ENCODE results near the gene TENM4.

TENM4 gene

DNA sequence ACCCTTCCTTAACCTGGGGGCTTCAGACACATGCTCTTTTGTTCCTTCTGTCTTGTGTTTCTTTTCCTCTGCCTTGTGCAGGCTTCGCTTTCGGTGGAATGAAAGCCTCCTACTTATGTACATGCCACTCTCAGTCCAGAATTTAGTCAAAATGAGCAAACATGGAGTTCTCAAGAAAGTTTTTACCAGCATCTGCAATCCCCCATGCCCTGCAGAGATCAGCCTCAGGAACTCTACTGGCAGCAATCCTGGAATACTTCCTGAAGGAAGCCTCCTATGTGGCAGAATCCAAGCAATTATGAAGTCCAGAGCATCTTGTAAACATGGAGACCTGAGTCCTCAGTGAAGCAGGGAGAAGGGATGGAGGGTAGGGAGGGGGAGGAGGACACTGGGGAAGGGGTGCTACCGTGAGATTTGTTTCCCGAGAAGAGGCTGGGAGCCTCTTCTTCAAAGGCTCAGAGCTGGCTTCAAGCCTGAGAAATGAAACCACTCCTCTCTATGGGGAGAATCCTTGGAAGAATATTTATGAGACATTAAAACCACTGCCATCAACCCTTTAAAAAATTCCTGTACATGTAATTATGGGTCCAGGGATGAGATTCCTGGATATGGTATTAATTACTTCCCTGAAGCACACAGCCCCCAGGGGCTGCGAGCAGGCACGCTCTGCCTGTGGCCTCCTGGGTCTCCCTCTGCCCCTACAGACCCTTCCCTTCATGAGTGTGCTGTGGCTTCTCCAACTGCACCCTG lies 58.4 kb downstream of the TENM4 start:
- DNase-seq = no peak

DNA sequence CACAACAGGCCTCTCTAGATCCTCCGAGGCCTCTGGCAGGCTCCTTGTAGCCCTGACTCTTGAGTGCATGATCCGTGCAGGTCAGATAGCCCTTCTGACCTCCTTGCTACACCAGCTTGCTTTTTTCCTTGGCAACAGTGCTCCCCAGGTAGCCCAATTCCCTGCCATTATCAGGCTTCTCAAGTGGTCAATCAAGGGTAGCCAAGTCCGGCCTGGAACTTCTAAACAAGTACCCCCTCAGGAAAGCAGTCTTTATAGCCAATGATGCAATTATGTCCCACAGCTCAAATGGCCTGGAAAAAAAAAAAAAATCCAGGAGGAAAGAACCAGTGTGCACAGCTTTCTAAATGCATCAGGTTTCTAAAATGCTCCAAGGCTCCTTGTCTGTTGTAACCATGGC lies 59.8 kb downstream of the TENM4 start:
- no peak for DNase-seq

DNA sequence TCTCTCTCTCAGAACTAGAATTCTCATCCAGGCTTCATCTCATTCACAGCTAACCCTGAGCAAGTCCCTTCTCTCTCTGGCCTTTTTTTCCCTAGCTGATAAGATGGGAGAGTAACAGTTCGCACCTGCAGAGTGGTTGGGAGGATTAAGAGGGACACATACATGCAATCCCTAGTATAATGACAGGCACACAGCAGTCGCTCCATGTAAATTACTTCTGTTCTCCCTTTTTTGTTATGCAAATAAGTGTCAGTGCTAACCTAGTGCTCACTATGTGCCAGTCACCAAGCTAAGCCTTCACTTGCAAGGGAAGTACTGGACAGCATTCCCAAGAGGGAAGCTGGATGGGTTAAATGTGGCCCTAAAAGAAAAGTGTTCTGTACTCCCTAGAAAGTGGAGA lies 63.4 kb downstream of the TENM4 start:
- DNase-seq = no peak

DNA sequence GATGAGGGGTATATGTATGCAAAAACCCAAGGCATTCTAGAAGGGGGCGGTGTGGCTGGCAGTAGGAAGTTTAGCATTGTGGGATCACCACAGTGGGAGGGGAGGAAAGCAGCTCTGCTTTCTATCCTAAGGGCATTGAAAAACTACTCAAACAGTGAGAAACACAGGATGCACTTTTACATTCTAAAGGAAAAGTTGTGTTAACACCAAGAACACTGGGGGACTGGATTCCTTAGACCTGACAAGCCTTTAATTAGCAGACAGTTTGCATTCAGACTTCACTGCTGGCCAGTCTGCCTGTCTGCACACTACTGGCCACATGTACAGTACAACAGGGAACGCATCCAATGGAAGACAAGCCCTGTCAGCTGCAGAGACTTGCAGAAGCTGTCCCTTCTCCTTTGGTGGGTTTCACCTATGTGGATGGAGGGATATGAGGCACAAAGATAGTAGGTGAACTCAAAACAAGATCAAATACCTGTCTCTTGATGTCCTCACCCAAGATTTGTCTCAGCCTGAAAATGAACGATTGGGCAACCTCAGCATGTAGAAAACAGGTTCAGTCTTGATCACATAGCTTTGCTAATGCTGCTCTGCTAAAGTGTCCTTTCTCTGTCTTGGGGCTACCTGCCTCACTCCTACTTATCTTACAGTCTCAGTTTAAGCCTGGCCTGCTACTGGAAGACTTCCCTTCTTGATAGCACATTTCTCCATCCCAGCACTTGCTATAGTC lies 64.8 kb downstream of the TENM4 start:
- DNase-seq = no peak

DNA sequence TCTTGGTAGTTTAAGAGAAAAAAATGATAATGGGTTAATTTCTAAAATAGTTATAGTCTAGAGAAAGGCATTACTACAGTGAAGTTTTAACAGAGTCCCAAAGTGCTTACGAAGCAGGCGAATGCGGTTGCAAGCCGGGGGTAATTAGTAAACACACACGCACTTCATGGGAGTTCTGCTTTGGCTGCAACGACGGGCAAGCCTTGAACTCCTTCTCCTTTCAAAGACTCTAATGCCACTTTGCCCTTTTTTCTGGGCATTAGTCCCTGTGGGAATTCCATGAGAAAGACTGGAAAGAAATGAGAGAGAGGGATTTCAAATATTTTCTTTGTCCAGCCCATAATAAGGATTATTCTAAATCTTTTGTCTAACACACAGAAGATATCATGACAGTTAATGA lies 66.1 kb downstream of the TENM4 start:
- no peak for DNase-seq

DNA sequence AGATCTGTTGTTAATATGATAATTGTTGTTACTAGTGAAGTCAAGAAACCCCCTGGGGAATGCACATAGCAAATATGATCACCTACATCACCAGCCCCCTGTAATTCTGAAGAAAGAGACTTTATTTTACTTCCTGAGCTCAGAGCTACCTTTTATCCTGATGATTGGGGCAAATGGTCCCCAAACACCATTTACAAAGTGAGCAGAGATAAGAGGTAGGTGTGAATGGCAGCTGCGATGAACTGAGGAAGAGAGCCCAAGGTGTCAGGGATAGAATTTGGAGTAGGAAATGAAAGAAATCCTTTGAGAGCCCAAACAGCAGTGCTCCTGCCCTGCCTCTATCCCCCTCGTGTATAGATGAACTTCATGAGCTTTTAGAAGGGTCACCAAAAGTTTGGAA lies 69.1 kb downstream of the TENM4 start:
- DNase-seq = no peak

DNA sequence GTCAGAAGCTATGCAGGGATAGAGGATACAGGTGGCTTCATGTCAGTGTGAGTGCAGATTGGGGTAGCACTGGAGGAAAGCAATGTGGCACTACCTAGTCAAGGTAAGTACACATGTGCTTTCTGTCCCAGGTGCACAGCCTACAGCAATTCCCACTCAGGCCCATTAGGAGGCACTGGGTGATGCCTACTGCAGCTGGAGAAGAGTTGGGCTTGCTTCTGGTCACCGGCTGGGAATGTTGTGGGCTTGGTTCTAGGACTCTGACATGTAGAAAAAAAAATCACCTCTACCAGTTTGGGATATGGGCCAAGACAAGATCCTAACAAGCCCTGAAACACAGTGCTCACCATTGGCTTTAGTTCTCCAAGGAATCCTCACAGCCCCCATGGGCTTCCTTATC lies 69.7 kb downstream of the TENM4 start:
- DNase-seq = no peak

DNA sequence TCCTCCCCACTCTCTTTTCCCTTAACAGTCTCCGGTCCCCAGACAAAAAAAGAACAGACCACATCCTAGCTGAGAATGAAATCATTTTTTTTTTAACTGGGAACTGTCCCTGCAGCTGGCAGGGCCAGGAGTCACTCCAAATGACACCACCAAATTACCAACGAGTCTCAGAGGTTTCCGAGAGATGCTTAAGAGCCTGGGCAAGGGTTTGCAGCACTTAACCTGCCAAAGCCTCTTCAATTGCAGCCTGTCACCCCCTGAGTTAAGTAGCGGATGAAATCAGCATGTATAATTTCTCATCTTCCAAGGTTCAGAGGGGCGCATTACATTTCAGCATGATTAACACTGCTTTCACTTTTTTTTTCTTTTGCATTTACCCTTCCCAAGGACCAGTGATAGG lies 71.8 kb downstream of the TENM4 start:
- no peak for DNase-seq

DNA sequence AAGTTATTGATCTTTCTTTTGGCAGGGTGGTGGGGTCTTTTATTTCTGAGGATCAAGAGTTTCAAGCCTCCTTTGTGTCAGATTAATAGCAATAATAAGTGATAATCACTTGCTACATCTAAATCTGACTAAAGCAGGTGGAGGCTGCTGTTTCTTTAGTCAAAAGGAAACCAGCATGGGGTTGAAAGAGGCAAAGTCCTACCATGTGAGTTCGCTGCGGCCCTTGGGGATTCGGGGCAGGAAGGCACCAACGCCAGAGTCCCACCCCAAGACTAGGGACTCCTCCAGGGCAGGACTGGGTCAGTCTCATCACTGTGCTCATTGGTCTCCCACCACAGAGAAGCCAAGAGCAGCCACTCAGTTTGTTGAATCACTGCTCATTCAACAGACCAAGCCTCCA lies 73.0 kb downstream of the TENM4 start:
- no peak for DNase-seq

DNA sequence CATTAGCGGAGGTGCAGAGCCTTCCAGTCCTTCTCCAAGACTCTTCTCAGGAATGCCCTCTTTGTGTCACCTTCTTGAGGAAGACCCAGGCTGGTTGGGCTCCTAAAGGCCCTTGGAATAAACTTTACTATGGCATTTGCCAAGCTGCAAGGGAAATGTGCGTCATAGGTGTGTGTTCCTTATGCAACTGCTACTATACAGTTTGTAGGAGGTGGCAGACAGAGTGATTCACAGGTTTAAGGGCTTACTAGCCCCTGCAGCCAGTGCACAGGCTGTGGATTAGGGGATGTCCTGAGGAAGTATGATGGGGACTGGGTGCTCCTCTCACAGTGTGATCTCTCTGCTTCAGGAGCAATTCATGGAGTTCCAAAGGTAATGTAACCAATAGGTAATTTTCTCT lies 74.6 kb downstream of the TENM4 start:
- no peak for DNase-seq

DNA sequence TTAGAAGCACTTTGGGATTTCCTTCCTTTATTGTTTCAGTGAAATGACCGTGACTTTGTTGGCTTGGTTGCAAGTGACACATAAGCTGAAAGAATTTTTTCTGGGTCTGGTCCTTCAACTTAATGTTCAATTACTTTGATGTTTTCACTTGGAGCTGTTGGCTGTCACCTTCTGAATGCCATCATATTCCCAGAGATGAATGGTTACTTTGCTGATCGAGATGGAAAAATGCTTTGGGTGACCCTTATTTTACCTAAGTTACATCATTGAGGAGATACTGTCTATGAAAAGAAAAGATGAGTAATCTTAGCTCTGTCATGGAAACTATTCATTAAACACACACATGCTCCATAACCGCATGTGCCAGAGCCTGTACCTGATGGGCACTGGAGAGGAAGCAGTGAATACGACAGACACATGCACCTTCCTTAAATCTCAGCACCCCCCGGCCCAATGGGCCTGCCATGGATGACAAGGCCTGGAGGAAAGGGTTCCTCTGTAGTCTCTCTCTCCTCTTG lies 76.9 kb downstream of the TENM4 start:
- DNase-seq = no peak

DNA sequence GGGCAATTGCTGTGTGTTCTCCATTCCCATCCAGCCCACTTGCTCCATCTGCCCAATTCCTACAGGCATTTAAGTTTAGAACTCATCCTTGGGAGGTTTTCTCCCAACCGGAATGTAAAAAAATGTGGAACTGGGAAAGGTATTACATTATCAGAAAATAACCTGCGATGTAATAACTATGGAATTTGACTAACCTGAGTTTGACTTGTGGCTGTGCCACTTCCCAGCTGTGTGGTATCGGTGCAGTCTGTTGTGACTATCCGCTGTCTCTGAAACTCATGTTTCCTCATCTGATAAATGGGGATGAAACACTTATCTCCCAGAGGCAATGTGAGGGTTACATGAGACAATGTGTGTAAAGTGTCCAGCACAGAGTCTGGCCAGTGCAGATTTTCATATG lies 77.6 kb downstream of the TENM4 start:
- no peak for DNase-seq

DNA sequence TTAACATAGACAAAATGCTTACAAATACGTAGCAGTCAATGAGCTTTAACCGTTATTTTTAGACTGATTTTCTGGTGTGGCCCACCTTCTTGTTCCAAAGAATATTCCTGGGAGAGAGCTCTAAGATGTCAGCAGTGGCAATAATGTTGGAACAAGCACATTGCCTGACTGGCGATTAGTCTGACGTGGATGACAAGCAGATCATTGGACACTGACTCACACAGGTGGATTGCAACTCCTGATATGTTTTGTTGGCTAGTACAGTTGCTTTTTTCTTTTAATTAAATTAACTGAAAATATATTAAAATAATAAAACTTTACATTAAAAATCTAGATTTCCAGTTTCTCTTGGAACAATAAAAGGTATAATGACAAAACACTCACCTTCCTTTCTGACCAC lies 78.0 kb downstream of the TENM4 start:
- DNase-seq = no peak

DNA sequence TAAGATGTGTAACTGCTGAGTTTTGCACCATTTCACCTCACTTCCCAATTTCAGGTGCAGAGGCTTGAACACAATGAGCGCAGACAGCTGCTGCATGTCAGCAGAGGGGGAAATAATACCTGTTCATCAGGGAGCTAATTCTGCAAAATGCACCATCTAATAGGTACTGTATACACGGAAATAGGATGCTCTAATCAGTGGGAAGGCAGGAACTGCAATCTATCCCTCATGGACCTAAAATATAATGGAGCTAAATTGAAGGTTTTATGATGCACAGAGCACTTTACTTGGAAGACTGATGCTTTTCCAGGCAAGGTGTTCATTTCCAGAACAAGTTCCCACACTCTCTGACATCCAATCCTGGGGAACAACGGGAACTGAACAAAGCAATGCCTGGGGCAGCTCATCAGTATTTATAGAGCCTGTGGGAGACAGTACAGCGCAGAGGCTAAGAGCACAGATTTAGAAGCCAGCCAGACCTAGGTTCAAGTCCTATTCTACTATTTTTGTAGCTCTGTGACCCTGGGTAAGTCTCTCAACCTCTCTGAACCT lies 78.5 kb downstream of the TENM4 start:
- no peak for DNase-seq

DNA sequence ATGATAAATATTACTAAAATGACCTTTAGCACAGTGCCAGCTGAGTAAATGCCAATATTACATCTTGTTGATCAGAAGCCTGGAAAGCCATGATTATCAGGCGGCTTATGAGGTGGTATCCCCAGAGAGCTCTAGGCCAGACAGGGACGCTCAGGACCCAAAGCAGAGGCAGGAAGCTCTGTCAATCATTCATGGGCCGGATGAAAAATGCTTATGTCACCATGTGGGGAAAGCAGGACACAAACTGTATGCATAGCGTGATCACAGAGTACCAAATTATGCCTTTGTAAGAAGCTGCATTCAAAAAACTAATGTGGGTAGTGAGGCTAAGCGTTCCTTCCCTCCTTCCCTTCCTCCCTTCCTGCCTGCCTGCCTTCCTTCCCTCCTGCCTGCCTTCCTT lies 82.6 kb downstream of the TENM4 start:
- DNase-seq = no peak

DNA sequence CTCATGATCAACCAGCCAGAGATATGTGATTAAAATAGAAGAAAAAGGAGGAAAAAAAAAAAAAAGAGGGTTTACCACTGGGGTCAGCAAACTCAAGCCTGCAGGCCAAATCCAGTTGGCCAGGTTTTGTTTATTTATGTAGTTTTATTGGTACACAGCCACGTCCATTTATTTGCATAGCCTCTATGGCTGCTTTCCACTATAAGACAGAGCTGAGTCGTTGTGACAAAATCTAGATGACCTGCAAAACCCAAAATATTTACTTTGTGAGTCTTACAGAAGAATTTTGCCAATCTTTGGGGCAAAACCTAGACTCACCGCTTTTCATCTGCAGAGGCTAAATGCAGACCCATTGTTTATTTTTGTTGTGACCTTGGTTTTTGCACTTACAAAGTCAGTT lies 87.1 kb downstream of the TENM4 start:
- DNase-seq = no peak

DNA sequence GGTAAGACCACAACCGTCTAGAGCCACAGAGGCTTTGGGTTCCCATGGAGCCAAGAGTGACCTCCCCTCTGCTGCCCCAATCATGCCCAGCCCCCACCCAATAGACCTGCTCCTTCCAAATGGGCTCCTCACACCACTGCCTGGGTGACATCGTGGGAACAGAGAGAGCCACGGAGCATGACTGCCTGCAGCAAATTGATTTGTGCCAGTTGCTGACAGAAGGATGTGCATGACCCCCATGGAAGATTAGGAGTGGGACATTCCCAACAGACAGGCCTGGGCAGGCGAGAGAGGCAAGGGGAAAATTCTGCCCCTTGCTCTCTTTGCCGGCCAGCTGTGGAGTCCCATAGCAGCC lies 88.5 kb downstream of the TENM4 start:
- no peak for DNase-seq

DNA sequence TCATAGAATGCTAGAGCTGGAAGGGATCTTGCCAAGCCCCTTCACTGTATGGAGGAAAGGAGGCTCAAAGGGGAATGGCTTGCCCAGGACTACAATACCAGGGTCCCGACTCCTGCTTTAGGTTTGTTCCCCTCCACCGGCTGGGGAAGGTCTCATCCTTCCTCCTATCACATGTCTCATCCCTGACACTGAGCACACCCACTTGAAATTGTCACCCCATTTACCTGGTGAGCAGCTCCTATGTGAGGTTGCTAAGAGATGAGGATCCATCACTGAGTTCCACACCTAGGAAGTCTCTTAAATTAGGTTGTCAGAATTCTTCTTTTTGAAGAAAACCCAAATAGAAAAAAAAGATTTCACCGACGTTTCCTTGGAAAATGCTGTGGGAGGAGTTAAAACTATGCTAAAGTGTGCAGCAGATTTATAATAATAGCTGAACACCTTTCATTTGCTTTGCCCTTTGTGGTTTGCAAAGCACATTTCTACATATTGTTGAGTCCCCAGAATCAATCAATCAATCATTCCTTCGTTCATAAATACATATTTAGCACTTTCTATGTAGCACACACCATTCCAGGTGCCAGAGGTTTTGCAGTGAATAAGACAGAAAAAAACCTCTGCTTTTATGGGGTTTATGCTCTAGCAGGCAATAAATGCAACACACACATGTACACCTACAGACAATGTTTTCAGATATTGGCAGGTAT lies 91.7 kb downstream of the TENM4 start:
- DNase-seq = no peak

DNA sequence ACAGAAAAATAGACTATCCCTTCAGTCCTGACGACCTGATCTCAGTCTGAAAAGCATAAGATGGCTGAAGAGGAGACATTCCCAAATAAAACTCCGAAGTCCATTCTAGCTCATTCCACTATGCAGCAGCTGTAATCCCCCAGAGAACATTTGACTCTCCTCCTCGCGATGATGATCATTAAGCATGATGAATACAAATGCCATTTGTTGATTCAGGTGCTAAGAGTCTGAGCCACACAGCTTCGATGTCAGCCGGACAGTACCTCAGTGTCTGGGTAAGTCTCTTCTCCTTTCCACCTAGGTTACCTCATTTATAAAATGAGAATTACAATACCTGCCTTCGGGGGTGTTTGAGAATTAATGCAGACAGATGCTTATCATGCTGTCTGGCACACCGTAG lies 94.8 kb downstream of the TENM4 start:
- DNase-seq = no peak

DNA sequence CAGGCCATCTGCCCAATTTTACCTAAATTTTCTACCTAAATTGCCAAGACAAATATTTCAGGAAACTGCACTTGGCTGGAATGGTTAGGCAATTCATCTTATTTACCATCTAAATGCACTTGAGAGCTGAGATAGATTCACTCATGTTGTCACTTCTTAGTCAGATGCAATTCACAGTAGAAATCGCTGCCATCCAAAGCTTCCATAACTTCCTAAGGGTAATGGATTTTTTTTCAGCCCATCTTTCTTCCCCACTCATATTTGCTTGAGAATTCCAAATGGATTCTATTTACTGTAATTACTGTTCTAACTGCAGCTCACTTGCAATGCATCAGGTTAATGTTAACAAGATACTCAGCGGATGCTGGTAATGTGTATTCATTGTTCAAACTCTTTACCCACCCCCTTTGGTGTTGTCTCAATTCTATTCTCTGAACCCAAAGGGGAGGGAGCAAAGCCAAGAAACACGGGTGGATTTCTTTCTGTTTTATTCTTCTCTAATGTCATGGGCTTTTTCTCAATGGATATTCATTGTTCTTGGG lies 96.0 kb downstream of the TENM4 start:
- DNase-seq = no peak

DNA sequence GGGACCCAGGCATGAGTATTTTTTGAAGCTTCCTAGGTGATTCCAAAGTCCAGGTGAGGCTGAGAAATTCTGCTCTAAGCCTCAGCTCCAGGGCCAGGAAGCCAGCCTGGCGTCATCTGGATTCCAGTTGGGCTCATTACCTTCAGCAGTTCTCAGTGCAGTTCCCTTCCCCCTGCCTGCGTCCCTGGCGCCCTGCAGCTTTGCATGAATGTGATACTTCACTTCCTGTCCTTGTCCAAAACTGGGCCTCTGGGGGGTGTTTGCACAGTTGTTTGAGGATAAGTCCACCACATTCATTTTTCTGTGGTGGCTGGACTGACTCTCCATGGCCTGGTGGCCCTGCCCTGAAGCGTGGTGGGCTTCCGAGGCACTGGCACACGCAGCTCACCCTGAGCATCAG lies 98.1 kb downstream of the TENM4 start:
- DNase-seq = no peak

DNA sequence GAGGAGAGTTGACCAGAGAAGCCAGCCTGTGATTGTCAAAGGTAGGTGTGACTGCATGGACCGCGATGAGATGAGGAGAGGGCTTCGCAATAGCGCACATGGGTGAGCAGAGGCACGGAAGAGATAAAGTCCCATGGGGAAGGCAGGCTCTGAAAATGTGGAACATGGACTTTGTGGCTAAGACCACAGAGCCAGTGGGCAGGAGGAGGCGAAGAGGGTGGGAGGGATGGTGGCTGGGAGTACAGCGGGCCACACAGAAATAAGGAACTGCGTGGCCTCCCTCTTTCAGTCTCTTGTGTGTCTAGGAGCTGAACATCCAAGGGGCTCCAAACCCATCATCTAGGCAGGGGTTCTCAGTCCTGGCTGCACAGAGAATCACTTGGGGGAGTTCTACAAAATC lies 98.6 kb downstream of the TENM4 start:
- DNase-seq = no peak

DNA sequence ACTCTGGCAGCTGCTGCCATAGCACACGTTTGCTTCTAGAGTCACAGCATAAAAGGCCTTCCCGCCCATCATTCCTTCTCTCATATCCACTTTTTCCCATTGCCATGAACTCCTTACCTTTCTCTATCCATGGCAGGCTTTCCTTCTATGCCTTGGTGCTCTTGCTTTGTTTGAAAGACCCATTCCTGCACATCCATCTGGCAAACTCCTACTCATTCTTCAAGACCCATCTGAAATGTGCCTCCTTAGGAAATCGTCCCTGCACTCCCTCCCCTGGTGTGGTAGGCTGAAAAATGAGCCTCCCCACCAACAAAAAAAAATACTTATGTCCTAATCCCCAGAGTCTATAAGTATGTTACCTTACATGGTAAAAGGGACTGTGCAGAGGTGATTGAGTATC lies 100.3 kb downstream of the TENM4 start:
- DNase-seq = no peak
